SK-N-SH treated with all-trans-retinoic acid at 6 μM for 48 hours (cell line): ENCODE data around the gene ARHGAP33.

Experiments
- ARNTL ChIP-seq: fragments of 450-650 bp; formaldehyde crosslinking; IDR thresholded peaks from 2 replicates; pipeline ENCODE4 v1.5.0; 2020; ENCODE audit warnings: low read depth, mild to moderate bottlenecking, moderate library complexity, borderline replicate concordance
- CSDC2 ChIP-seq: fragments of 250-450 bp; sonication (Bioruptor Pico); IDR thresholded peaks from 2 replicates; pipeline ENCODE4 v1.5.0; 2020; ENCODE audit warnings: mild to moderate bottlenecking, moderate library complexity
- ESRRG ChIP-seq: fragments of 250-450 bp; sonication (Bioruptor Pico); IDR thresholded peaks from 2 replicates; pipeline ENCODE4 v1.6.1; 2021; ENCODE audit warnings: mild to moderate bottlenecking
- TCF4 ChIP-seq: fragments of 250-450 bp; sonication (Bioruptor Pico); IDR thresholded peaks from 2 replicates; pipeline ENCODE4 v1.8.0; 2021; ENCODE audit warnings: mild to moderate bottlenecking, moderate library complexity, borderline replicate concordance
- TOX ChIP-seq: fragments of 250-450 bp; sonication (Bioruptor Pico); IDR thresholded peaks from 2 replicates; pipeline ENCODE4 v1.8.0; 2021; ENCODE audit warnings: mild to moderate bottlenecking, moderate library complexity, borderline replicate concordance
- ZFP3 ChIP-seq: fragments of 250-450 bp; sonication (Bioruptor Pico); IDR thresholded peaks from 2 replicates; pipeline ENCODE4 v1.5.0; 2020; ENCODE audit warnings: mild to moderate bottlenecking, moderate library complexity
- ZFP30 ChIP-seq: fragments of 450-650 bp; formaldehyde crosslinking; IDR thresholded peaks from 2 replicates; pipeline ENCODE4 v1.5.0; 2022; ENCODE audit warnings: mild to moderate bottlenecking, moderate library complexity
- ZNF8 ChIP-seq: fragments of 450-650 bp; formaldehyde crosslinking; IDR thresholded peaks from 2 replicates; pipeline ENCODE4 v1.5.0; 2020; ENCODE audit warnings: mild to moderate bottlenecking, moderate library complexity
- TF ChIP-seq, protein P1 (sequence below): fragments of 250-450 bp; sonication (Bioruptor Pico); IDR thresholded peaks from 2 replicates; pipeline ENCODE4 v1.8.0; 2021; ENCODE audit warnings: low read depth, mild to moderate bottlenecking, moderate library complexity, borderline replicate concordance
- TF ChIP-seq, protein P2 (sequence below): fragments of 250-450 bp; sonication (Bioruptor Pico); IDR thresholded peaks from 2 replicates; pipeline ENCODE4 v1.8.0; 2020; ENCODE audit warnings: mild to moderate bottlenecking, moderate library complexity, borderline replicate concordance

DNA sequence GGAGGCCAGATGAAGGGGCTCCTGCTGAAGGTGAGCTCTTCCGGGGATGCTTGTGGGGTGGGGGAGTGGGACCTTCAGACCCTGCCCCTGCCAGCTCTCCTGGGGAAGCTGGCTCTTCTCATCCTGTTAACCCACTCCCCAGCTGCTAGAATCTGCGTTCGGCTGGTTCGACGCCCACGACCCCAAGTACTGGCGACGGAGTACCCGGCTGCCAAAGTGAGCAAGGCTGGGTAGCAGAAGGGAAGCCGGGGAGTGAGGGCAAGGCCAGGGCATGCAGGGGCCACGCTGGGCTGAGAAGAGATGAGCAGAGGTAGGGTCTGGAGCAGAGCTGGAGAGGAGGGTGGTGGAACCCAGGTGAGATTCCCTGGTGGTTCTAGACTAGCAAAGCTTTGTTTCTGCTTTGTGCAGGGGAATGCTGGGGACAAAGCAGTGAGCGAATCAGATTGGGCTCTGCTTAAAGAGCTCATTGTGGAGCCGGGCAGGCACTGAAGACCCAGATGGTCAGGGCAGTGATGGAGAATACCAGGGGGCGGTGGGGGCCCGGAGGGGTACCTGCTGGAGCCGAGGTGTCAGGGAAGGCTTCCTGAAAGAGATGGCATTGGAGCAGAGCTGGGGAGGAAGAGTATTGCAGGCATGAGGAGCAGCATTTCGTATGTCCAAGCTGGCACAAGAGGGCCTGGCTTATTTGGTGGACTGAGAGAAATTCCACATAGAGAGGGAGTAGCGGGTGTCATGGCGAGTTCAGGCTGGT lies 47.2 kb upstream of the ARHGAP33 start:
- no peak for TF ChIP-seq ZFP30 (CRISPR knock-in tag)
- no peak for TF ChIP-seq ESRRG
- TF ChIP-seq, protein P1, sequence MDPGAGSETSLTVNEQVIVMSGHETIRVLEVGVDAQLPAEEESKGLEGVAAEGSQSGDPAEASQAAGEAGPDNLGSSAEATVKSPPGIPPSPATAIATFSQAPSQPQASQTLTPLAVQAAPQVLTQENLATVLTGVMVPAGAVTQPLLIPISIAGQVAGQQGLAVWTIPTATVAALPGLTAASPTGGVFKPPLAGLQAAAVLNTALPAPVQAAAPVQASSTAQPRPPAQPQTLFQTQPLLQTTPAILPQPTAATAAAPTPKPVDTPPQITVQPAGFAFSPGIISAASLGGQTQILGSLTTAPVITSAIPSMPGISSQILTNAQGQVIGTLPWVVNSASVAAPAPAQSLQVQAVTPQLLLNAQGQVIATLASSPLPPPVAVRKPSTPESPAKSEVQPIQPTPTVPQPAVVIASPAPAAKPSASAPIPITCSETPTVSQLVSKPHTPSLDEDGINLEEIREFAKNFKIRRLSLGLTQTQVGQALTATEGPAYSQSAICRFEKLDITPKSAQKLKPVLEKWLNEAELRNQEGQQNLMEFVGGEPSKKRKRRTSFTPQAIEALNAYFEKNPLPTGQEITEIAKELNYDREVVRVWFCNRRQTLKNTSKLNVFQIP, result no peak
- no peak for TF ChIP-seq CSDC2 (CRISPR knock-in tag)
- no peak for TF ChIP-seq ZNF8 (CRISPR knock-in tag)
- TF ChIP-seq TCF4 (CRISPR knock-in tag), result no peak
- no peak for TF ChIP-seq TOX (CRISPR knock-in tag)
- TF ChIP-seq, protein P2, sequence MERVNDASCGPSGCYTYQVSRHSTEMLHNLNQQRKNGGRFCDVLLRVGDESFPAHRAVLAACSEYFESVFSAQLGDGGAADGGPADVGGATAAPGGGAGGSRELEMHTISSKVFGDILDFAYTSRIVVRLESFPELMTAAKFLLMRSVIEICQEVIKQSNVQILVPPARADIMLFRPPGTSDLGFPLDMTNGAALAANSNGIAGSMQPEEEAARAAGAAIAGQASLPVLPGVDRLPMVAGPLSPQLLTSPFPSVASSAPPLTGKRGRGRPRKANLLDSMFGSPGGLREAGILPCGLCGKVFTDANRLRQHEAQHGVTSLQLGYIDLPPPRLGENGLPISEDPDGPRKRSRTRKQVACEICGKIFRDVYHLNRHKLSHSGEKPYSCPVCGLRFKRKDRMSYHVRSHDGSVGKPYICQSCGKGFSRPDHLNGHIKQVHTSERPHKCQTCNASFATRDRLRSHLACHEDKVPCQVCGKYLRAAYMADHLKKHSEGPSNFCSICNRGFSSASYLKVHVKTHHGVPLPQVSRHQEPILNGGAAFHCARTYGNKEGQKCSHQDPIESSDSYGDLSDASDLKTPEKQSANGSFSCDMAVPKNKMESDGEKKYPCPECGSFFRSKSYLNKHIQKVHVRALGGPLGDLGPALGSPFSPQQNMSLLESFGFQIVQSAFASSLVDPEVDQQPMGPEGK (CRISPR knock-in tag), result no peak
- TF ChIP-seq ARNTL, result no peak
- TF ChIP-seq ZFP3, result no peak
